Kidney (tissue), 22 donors: ENCODE measurements around the gene NENF. TPM values are rescaled to one million over a fixed set of nuclear protein-coding genes. Genes with fewer than 3 reads are reported as not detected.

Experiments
- DNase-seq, 5 donors: peaks; one replicate each; pipeline ENCODE4 v3.0.0-alpha.2; 2013 to 2020
- FAIRE-seq: peaks from 2 replicates; lab custom pipeline; 2012; peaks lifted over from hg19 to GRCh38; lab: Jason Lieb, UNC
- H3K27ac ChIP-seq, 2 donors: one replicate each; pipeline ENCODE4 v1.7.0; 2013; ENCODE audit warnings: low read depth in 2 of 2, low read length in 2 of 2, inconsistent platforms in 1 of 2
- H3K27me3 ChIP-seq: one replicate; pipeline ENCODE4 v1.7.1; 2013; ENCODE audit warnings: low read length, inconsistent platforms; ENCODE audit not compliant: control insufficient read depth, insufficient read depth
- H3K36me3 ChIP-seq, 3 donors: one replicate each; pipeline versions ENCODE4 v1.7.0 to v1.7.1; 2013; ENCODE audit warnings: low read length in 3 of 3, control low read depth in 1 of 3, inconsistent platforms in 1 of 3; ENCODE audit not compliant: insufficient read depth in 3 of 3, control insufficient read depth in 2 of 3
- H3K4me1 ChIP-seq, 3 donors: one replicate each; pipeline versions ENCODE4 v1.7.0 to v1.7.1; 2013; ENCODE audit warnings: low read length in 3 of 3, inconsistent platforms in 1 of 3, low read depth in 1 of 3; ENCODE audit not compliant: control insufficient read depth in 2 of 3, insufficient read depth in 2 of 3
- H3K4me3 ChIP-seq, 3 donors: one replicate each; pipeline versions ENCODE4 v1.7.0 to v1.8.1; 2013; ENCODE audit warnings: low read length in 3 of 3, control low read depth in 1 of 3, inconsistent platforms in 1 of 3
- H3K9ac ChIP-seq, 3 donors: one replicate each; pipeline versions ENCODE4 v1.7.0 to v1.7.1; 2013; ENCODE audit warnings: low read length in 3 of 3, control low read depth in 1 of 3, inconsistent platforms in 1 of 3
- H3K9me3 ChIP-seq, 3 donors: one replicate each; pipeline versions ENCODE4 v1.7.0 to v1.7.1; 2013; ENCODE audit warnings: low read length in 3 of 3, control low read depth in 1 of 3, inconsistent platforms in 1 of 3; ENCODE audit not compliant: control insufficient read depth in 2 of 3, insufficient read depth in 1 of 3
- CTCF ChIP-seq: IDR thresholded peaks from 3 replicates; pipeline ENCODE4 v1.5.1; 2012; ENCODE audit warnings: mild to moderate bottlenecking, moderate library complexity, borderline replicate concordance; ENCODE audit not compliant: insufficient read depth; ENCODE audit errors: extremely low read depth
- intact Hi-C: fragments of 100-400 bp; cut with DNase I; formaldehyde crosslinking; loops from one replicate; pipeline ENCODE4 v1.11.1; 2022
- long read RNA-seq, 10 donors: library from polyadenylated mRNA in 1 of 10; unstranded in 1 of 10; transcript quantifications; one replicate each; pipeline ENCODE4 v2.0.0 and lab custom pipeline, GENCODE V29; 2021 to 2026
- polyA plus RNA-seq: library from polyadenylated mRNA; stranded (reverse); fragments of 350-450 nt; fragmentation: Illumina TruSeq; extraction: RNeasy Lipid Tissue Mini Kit (QIAGEN cat#74804); gene quantifications from one replicate; pipeline ENCODE4 v1.2.3, GENCODE V29; 2014; ENCODE audit warnings: low read depth, low replicate concordance; ENCODE audit not compliant: insufficient read depth
- total RNA-seq: library from RNA; stranded (reverse); fragmentation: NEBNext Ultra II Directional; extraction: Animal tissue kit (Norgen Biotek cat#: 25700); gene quantifications from one replicate; pipeline ENCODE4 v1.2.1, GENCODE V29; 2021
- donor health status: control.
- donor health status: control.
- donor health status: control.
- donor health status: control.
- donor health status: control.
- donor health status: DM: yes; HTN: yes; CAD: no.
- donor health status: Normal renal cell carcinoma (clear cell type).

Gene NENF
- total RNA-seq (63.0 TPM), polyA plus RNA-seq (210 TPM)
- long read RNA-seq, donor 1, transcript NENF-204 (3 exons, 845 nt): minor isoform, 6 of 42 reads
- long read RNA-seq, donor 1, transcript NENF-201 (4 exons, 949 nt): major isoform, 36 of 42 reads
- long read RNA-seq, donor 1, partial matches to known transcripts: 0 of 42 reads
- long read RNA-seq, donor 1, other reads (novel, unspliced or antisense): 0 of 42 reads
- long read RNA-seq, donor 2, transcript NENF-204 (3 exons, 845 nt): minor isoform, 7 of 42 reads
- long read RNA-seq, donor 2, transcript NENF-201 (4 exons, 949 nt): major isoform, 35 of 42 reads
- long read RNA-seq, donor 2, partial matches to known transcripts: 0 of 42 reads
- long read RNA-seq, donor 2, other reads (novel, unspliced or antisense): 0 of 42 reads
- long read RNA-seq, donor 3, transcript NENF-204 (3 exons, 845 nt): minor isoform, 8 of 60 reads
- long read RNA-seq, donor 3, transcript NENF-201 (4 exons, 949 nt): major isoform, 51 of 60 reads
- long read RNA-seq, donor 3, partial matches to known transcripts: 0 of 60 reads
- long read RNA-seq, donor 3, other reads (novel, unspliced or antisense): 0 of 60 reads
- long read RNA-seq, donor 4, transcript NENF-201 (4 exons, 949 nt): major isoform, 30 of 32 reads
- long read RNA-seq, donor 4, partial matches to known transcripts: 0 of 32 reads
- long read RNA-seq, donor 4, other reads (novel, unspliced or antisense): 0 of 32 reads
- long read RNA-seq, donor 5, partial matches to known transcripts: 0 of 5 reads
- long read RNA-seq, donor 5, other reads (novel, unspliced or antisense): 0 of 5 reads
- long read RNA-seq, donor 6, transcript NENF-201 (4 exons, 949 nt): major isoform, 45 of 57 reads
- long read RNA-seq, donor 6, transcript NENF-204 (3 exons, 845 nt): minor isoform, 7 of 57 reads
- long read RNA-seq, donor 6, partial matches to known transcripts: 5 of 57 reads
- long read RNA-seq, donor 6, other reads (novel, unspliced or antisense): 0 of 57 reads
- long read RNA-seq, donor 7, transcript NENF-201 (4 exons, 949 nt): major isoform, 58 of 69 reads
- long read RNA-seq, donor 7, partial matches to known transcripts: 3 of 69 reads
- long read RNA-seq, donor 7, other reads (novel, unspliced or antisense): 4 of 69 reads
- long read RNA-seq, donor 8, transcript NENF-204 (3 exons, 845 nt): minor isoform, 9 of 62 reads
- long read RNA-seq, donor 8, transcript NENF-201 (4 exons, 949 nt): major isoform, 53 of 62 reads
- long read RNA-seq, donor 8, partial matches to known transcripts: 0 of 62 reads
- long read RNA-seq, donor 8, other reads (novel, unspliced or antisense): 0 of 62 reads
- long read RNA-seq, donor 9, transcript NENF-201 (4 exons, 949 nt): major isoform, 25 of 30 reads
- long read RNA-seq, donor 9, partial matches to known transcripts: 0 of 30 reads
- long read RNA-seq, donor 9, other reads (novel, unspliced or antisense): 0 of 30 reads
- long read RNA-seq, donor 10, transcript NENF-204 (3 exons, 845 nt): minor isoform, 7 of 40 reads
- long read RNA-seq, donor 10, transcript NENF-201 (4 exons, 949 nt): major isoform, 33 of 40 reads
- long read RNA-seq, donor 10, partial matches to known transcripts: 0 of 40 reads
- long read RNA-seq, donor 10, other reads (novel, unspliced or antisense): 0 of 40 reads

- peak; percentile 66 to 93 (median 85) for DNase-seq
- Histone ChIP-seq H3K36me3 (no peaks in the 10 kb centered on the region), H3K27ac (peak within 1 kb of the TSS in 1 of 2 donors; percentile 5), H3K9ac (peak within 1 kb of the TSS; percentile 21 to 77 (median 66)), H3K4me1 (peaks cover 0 to 5% (median 4%) of the 10 kb centered on the region in 3 donors), H3K27me3 (no peaks in the 10 kb centered on the region), H3K9me3 (no peaks in the 10 kb centered on the region), H3K4me3 (peak within 1 kb of the TSS; percentile 59 to 81 (median 76))
- TF ChIP-seq CTCF: no peak
- FAIRE-seq: no peak
- intact Hi-C loops: no loop called here
Measured at GRCh38 chr1:212432661-212433576, at the start of gene NENF. Gene NENF (plus strand): TSS chr1:212432920. CDS start chr1:212432944, 24 bp downstream.

GRCh38 chr1:212386029-212386428 lies 46.7 kb upstream of the NENF start:
- FAIRE-seq (no peak), DNase-seq (no peak)
- Histone ChIP-seq H3K27me3 (no peaks in the 10 kb centered on the region), H3K27ac (no peak overlapping the region), H3K9me3 (peaks cover 0 to 4% (median 0%) of the 10 kb centered on the region in 3 donors), H3K9ac (no peak overlapping the region), H3K36me3 (peaks cover 0 to 8% (median 0%) of the 10 kb centered on the region in 3 donors), H3K4me1 (peaks cover 0 to 5% (median 5%) of the 10 kb centered on the region in 3 donors), H3K4me3 (no peak overlapping the region)
- intact Hi-C loops: no loop called here
- no peak for TF ChIP-seq CTCF
